IMR-90 (cell line): ENCODE measurements around the gene TTC39A. TPM values are rescaled to one million over a fixed set of nuclear protein-coding genes. Genes with fewer than 3 reads are reported as not detected.

Experiments
- ATAC-seq: fragments of 200-7000 bp; cut with Tn5 transposase; 2 replicates; pipeline ENCODE4 v1.9.1; 2020; ENCODE audit warnings: low read depth, mild to moderate bottlenecking, moderate library complexity
- BruUV-seq: library from RNA; stranded (reverse); fragments of 400-500 nt; replicated peaks from 2 replicates; lab custom pipeline; 2021; lab: Mats Ljungman, UMichigan
- CTCF ChIA-PET: fragments of 300-600 bp; formaldehyde crosslinking; extraction: SDS; loops from one replicate; lab custom pipeline; 2021; ENCODE audit warnings: antibody characterized with exemption; lab: Yijun Ruan, JAX
- POLR2A ChIA-PET: fragments of 300-600 bp; sonication (Branson Sonifier 250); formaldehyde crosslinking; loops from one replicate; lab custom pipeline; 2022; ENCODE audit warnings: antibody characterized with exemption; ENCODE audit not compliant: unreplicated experiment; lab: Charles Lee
- DNase-seq: peaks from one replicate; pipeline ENCODE4 v3.0.0; 2013
- H2AFZ ChIP-seq: replicated peaks from 2 replicates; pipeline ENCODE3; 2013; ENCODE audit warnings: low read length, mild to moderate bottlenecking; ENCODE audit not compliant: poor library complexity
- H2AK5ac ChIP-seq: 2 replicates; pipeline ENCODE4 v1.6.1; 2013; ENCODE audit warnings: low read depth, low read length, inconsistent platforms
- H2AK9ac ChIP-seq: replicated peaks from 2 replicates; pipeline ENCODE3; 2013; ENCODE audit warnings: mild to moderate bottlenecking, low read depth, low read length, moderate library complexity; ENCODE audit not compliant: poor library complexity
- H2BK120ac ChIP-seq: 2 replicates; pipeline ENCODE4 v1.6.1; 2013; ENCODE audit warnings: low read depth, low read length, inconsistent platforms
- H2BK15ac ChIP-seq: 3 replicates; pipeline ENCODE4 v1.6.1; 2013; ENCODE audit warnings: low read depth, low read length, inconsistent platforms
- H2BK20ac ChIP-seq: 2 replicates; pipeline ENCODE4 v1.6.1; 2013; ENCODE audit warnings: low read depth, mild to moderate bottlenecking, inconsistent platforms, low read length, moderate library complexity
- H2BK5ac ChIP-seq: 2 replicates; pipeline ENCODE4 v1.6.1; 2013; ENCODE audit warnings: mild to moderate bottlenecking, low read depth, low read length, inconsistent platforms; ENCODE audit not compliant: poor library complexity, severe bottlenecking
- H3K14ac ChIP-seq: replicated peaks from 2 replicates; pipeline ENCODE4 v1.6.1; 2013; ENCODE audit warnings: low read depth, low read length, inconsistent platforms
- H3K18ac ChIP-seq: 2 replicates; pipeline ENCODE4 v1.6.1; 2013; ENCODE audit warnings: low read depth, low read length, control low read depth
- H3K23ac ChIP-seq: 2 replicates; pipeline ENCODE4 v1.6.1; 2013; ENCODE audit warnings: low read depth, low read length, inconsistent platforms
- H3K27ac ChIP-seq: 2 replicates; pipeline ENCODE4 v1.5.1; 2013; ENCODE audit warnings: mild to moderate bottlenecking, control low read depth, low read length; ENCODE audit not compliant: insufficient read depth
- H3K27me3 ChIP-seq: 2 replicates; pipeline ENCODE4 v1.6.1; 2013; ENCODE audit warnings: low read length; ENCODE audit not compliant: control insufficient read depth, insufficient read depth
- H3K36me3 ChIP-seq: 2 replicates; pipeline ENCODE4 v1.6.1; 2013; ENCODE audit warnings: low read length, mixed read lengths; ENCODE audit not compliant: control insufficient read depth, insufficient read depth
- H3K4ac ChIP-seq: 2 replicates; pipeline ENCODE4 v1.6.1; 2013; ENCODE audit warnings: low read depth, low read length, inconsistent platforms
- H3K4me1 ChIP-seq: 2 replicates; pipeline ENCODE4 v1.6.1; 2013; ENCODE audit warnings: low read length, mixed read lengths; ENCODE audit not compliant: control insufficient read depth, insufficient read depth
- H3K4me2 ChIP-seq: 2 replicates; pipeline ENCODE4 v1.6.1; 2013; ENCODE audit warnings: low read depth, mild to moderate bottlenecking, control low read depth, low read length, moderate library complexity
- H3K4me3 ChIP-seq: 2 replicates; pipeline ENCODE4 v1.5.1; 2013; ENCODE audit warnings: low read depth, mild to moderate bottlenecking, control low read depth, low read length, moderate library complexity; ENCODE audit not compliant: insufficient read depth
- H3K56ac ChIP-seq: 2 replicates; pipeline ENCODE4 v1.6.1; 2013; ENCODE audit warnings: low read length, inconsistent platforms; ENCODE audit not compliant: insufficient read depth; ENCODE audit errors: extremely low read depth
- H3K79me1 ChIP-seq, 2 experiments: 2 replicates each; pipeline ENCODE4 v1.6.1; 2013; ENCODE audit warnings: low read length in 2 of 2, inconsistent platforms in 1 of 2, low read depth in 1 of 2
- H3K9ac ChIP-seq: 2 replicates; pipeline ENCODE4 v1.6.1; 2013; ENCODE audit warnings: low read depth, low read length, control low read depth
- H3K9me1 ChIP-seq: 2 replicates; pipeline ENCODE4 v1.6.1; 2013; ENCODE audit warnings: low read length, inconsistent platforms; ENCODE audit not compliant: insufficient read depth
- H3K9me3 ChIP-seq: 2 replicates; pipeline ENCODE4 v1.6.1; 2013; ENCODE audit warnings: low read length; ENCODE audit not compliant: control insufficient read depth, insufficient read depth
- H4K20me1 ChIP-seq: 2 replicates; pipeline ENCODE4 v1.6.1; 2013; ENCODE audit warnings: low read length, inconsistent platforms; ENCODE audit not compliant: insufficient read depth
- H4K5ac ChIP-seq: 2 replicates; pipeline ENCODE4 v1.6.1; 2013; ENCODE audit warnings: mild to moderate bottlenecking, low read depth, low read length, control low read depth
- H4K8ac ChIP-seq, 2 experiments: 2 replicates each; pipeline ENCODE4 v1.6.1; 2013; ENCODE audit warnings: low read depth in 2 of 2, low read length in 2 of 2, control low read depth in 1 of 2, inconsistent platforms in 1 of 2
- H4K91ac ChIP-seq: 2 replicates; pipeline ENCODE4 v1.6.1; 2013; ENCODE audit warnings: low read depth, low read length, inconsistent platforms; ENCODE audit not compliant: insufficient read depth
- FOS ChIP-seq: fragments of 150-350 bp; IDR thresholded peaks from 2 replicates; pipeline ENCODE4 v1.6.1; 2016; ENCODE audit warnings: low read depth, low read length
- MAZ ChIP-seq: IDR thresholded peaks from 2 replicates; pipeline ENCODE4 v1.6.1; 2012; ENCODE audit warnings: low read depth, mild to moderate bottlenecking, low read length, improper control_type of control experiment, moderate library complexity, borderline replicate concordance
- MXI1 ChIP-seq: IDR thresholded peaks from 2 replicates; pipeline ENCODE4 v1.6.1; 2012; ENCODE audit warnings: low read depth, mild to moderate bottlenecking, low read length, moderate library complexity, borderline replicate concordance
- NFE2L2 ChIP-seq: fragments of 150-350 bp; IDR thresholded peaks from 2 replicates; pipeline ENCODE4 v1.6.1; 2016; ENCODE audit warnings: low read depth, mild to moderate bottlenecking, low read length
- POLR2A ChIP-seq: IDR thresholded peaks from 2 replicates; pipeline ENCODE4 v1.6.1; 2012; ENCODE audit warnings: mild to moderate bottlenecking, low read depth, low read length
- RAD21 ChIP-seq: IDR thresholded peaks from 2 replicates; pipeline ENCODE4 v1.6.1; 2012; ENCODE audit warnings: low read length, improper control_type of control experiment
- RCOR1 ChIP-seq: IDR thresholded peaks from 2 replicates; pipeline ENCODE4 v1.6.1; 2012; ENCODE audit warnings: mild to moderate bottlenecking, low read length, improper control_type of control experiment; ENCODE audit not compliant: insufficient replicate concordance
- RFX5 ChIP-seq: IDR thresholded peaks from 2 replicates; pipeline ENCODE4 v1.8.0; 2012; ENCODE audit warnings: low read depth, mild to moderate bottlenecking, low read length, moderate library complexity
- SMC3 ChIP-seq: fragments of 150-350 bp; IDR thresholded peaks from 2 replicates; pipeline ENCODE4 v1.6.1; 2016; ENCODE audit warnings: low read depth, mild to moderate bottlenecking, antibody characterized with exemption, low read length, moderate library complexity
- WGBS, 2 experiments: methylation state at CpG; one replicate each; pipeline versions ENCODE4 v1.1.5 to v1.1.7; 2013; ENCODE audit warnings: missing lambda C conversion rate in 2 of 2; ENCODE audit not compliant: insufficient read length in 1 of 2; ENCODE audit errors: extremely low coverage in 2 of 2; 5-methylcytosine and 5-hydroxymethylcytosine counted together
- dilution Hi-C: fragments of 300-500 bp; cut with HindIII; formaldehyde crosslinking; loops from one replicate; pipeline ENCODE4 v1.14.3; 2018; ENCODE audit warnings: low sequenced_read_pairs; ENCODE audit not compliant: unreplicated experiment
- in situ Hi-C: fragments of 300-500 bp; cut with MboI; formaldehyde crosslinking; loops from 3 replicates; pipeline ENCODE4 v1.14.3; 2019; ENCODE audit warnings: low sequenced_read_pairs, inconsistent platforms, mixed read lengths
- intact Hi-C: fragments of 100-400 bp; cut with micrococcal nuclease; formaldehyde crosslinking; loops from 2 replicates; pipeline ENCODE4 v1.10.0; 2022
- polyA plus RNA-seq, 3 experiments: library from polyadenylated mRNA; depleted of rRNA; stranded (reverse); fragments of >200 nt; gene quantifications; 2 replicates each; pipeline ENCODE4 v1.2.3, GENCODE V29; 2012; ENCODE audit warnings: low replicate concordance in 1 of 3
- total RNA-seq: library from RNA; depleted of rRNA; stranded (reverse); fragments of >200 nt; gene quantifications from 2 replicates; pipeline ENCODE4 v1.2.3, GENCODE V29; 2012
- TF ChIP-seq, protein P1 (sequence below): fragments of 150-350 bp; IDR thresholded peaks from 2 replicates; pipeline ENCODE4 v1.6.1; 2017; ENCODE audit warnings: mild to moderate bottlenecking, antibody characterized with exemption, low read length, low read depth
- TF ChIP-seq, protein P2 (sequence below): fragments of 150-350 bp; IDR thresholded peaks from 2 replicates; pipeline ENCODE4 v1.6.1; 2016; ENCODE audit warnings: low read depth, mild to moderate bottlenecking, low read length, moderate library complexity, borderline replicate concordance

The TTC39A gene
- total and polyA plus RNA-seq, 2 of the 4 experiments (the other 2 are of a cell fraction), result 0.62 to 0.72 TPM

DNA sequence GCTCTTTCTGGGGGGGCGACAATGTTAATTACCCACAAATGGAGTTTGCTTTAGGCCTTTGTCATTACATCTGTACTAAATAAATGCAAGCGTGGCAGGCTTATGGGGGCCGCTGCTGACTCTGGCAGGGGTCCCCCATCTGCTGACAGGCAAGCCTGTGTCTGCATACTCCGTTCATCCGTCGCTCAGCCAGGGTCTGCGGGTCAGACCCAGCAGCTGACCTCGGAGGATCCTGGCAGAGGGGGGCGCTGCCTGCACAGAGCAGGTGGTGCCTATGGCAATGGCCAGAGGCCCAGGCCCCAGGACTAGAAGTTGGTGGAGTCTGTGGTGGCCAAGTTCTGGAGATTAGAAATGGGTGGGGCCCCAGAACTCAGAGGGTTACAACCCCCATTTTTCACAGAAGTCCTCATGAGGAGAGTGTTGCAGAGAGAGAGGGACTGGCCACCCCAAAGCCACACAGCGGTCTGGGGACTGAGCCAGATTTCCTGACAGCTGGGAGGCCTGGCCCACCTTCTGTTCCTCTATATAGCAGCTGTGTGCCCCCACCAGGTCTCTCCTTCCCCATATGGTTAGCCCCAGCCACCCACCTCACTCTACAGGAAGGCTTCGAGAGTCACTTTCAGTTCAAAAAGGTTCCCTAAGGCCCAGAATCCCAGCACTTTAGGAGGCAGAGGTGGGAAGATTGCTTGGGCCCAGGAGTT is 31.0 kb downstream of the TTC39A start (continued):
- no peak for TF ChIP-seq RFX5

DNA sequence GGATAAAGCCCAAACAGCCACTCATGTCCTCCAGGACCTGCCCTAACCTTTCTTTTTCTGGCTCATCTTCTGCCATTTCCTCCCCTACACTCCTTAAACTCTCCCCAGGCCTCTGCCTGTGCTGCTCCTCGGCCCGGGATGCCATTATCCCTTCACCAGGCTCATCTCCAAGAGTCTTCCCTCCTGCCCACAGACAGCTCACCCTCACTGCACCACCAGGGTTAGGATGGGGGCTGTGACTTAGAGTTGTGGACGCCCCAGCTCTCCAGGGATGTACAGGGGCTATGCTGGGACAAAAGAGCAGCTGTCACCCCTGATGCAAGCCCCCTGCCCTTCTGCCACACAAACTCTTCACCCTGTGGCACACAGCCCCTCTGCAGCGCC is 32.0 kb downstream of the TTC39A start:
- POLR2A ChIA-PET, result interaction anchor here (0.6 kb wide), 1 partner anchor 22 kb away, joined by 3 read pairs; no protein-coding TSS in a partner anchor
- no peak overlapping the region for H2BK5ac ChIP-seq
- H3K9me1 ChIP-seq, result peaks cover 9% of the 10 kb centered on the region; the same call in 1 of the 2 replicates
- H2AK9ac ChIP-seq, result peak overlapping the region; percentile 28
- no peak overlapping the region for H2BK20ac ChIP-seq
- H2BK120ac ChIP-seq, result no peak overlapping the region
- intact Hi-C loops (loop anchor here (5.0 to 10.0 kb wide), 2 partner anchors 324 to 371 kb away; partner anchors contain the start of gene CDKN2C), dilution Hi-C loops (no loop called here), in situ Hi-C loops (loop anchor here (10.0 kb wide), 1 partner anchor 374 kb away; no protein-coding TSS in a partner anchor)
- no peaks in the 10 kb centered on the region for H3K4me1 ChIP-seq
- no peak overlapping the region for H4K5ac ChIP-seq
- 67% methylated on average over 1 of the region's 4 CpGs; no CpG with 5 or more reads in 1 of the 2 experiments for WGBS, 2 experiments
- no peak overlapping the region for H2BK15ac ChIP-seq
- DNase-seq (no peak), ATAC-seq (no peak)
- TF ChIP-seq RFX5, result no peak
- TF ChIP-seq POLR2A, result no peak
- TF ChIP-seq RCOR1, result no peak
- TF ChIP-seq RAD21, result no peak
- TF ChIP-seq, protein P1, sequence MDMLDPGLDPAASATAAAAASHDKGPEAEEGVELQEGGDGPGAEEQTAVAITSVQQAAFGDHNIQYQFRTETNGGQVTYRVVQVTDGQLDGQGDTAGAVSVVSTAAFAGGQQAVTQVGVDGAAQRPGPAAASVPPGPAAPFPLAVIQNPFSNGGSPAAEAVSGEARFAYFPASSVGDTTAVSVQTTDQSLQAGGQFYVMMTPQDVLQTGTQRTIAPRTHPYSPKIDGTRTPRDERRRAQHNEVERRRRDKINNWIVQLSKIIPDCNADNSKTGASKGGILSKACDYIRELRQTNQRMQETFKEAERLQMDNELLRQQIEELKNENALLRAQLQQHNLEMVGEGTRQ, result no peak
- TF ChIP-seq NFE2L2, result no peak
- TF ChIP-seq MAZ, result no peak
- TF ChIP-seq, protein P2, sequence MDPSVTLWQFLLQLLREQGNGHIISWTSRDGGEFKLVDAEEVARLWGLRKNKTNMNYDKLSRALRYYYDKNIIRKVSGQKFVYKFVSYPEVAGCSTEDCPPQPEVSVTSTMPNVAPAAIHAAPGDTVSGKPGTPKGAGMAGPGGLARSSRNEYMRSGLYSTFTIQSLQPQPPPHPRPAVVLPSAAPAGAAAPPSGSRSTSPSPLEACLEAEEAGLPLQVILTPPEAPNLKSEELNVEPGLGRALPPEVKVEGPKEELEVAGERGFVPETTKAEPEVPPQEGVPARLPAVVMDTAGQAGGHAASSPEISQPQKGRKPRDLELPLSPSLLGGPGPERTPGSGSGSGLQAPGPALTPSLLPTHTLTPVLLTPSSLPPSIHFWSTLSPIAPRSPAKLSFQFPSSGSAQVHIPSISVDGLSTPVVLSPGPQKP, result no peak
- no peak for TF ChIP-seq MXI1
- no peak for TF ChIP-seq SMC3
- no peak for TF ChIP-seq FOS
- H3K9ac ChIP-seq, result no peak overlapping the region
- H3K14ac ChIP-seq, result no peak overlapping the region
- no peak overlapping the region for H2AK5ac ChIP-seq
- BruUV-seq, result no TSS peak
- no peaks in the 10 kb centered on the region for H4K20me1 ChIP-seq
- H2AFZ ChIP-seq, result no peak overlapping the region
- H3K27ac ChIP-seq, result no peak overlapping the region
- H3K23ac ChIP-seq, result no peak overlapping the region
- H4K91ac ChIP-seq, result no peak overlapping the region
- no peaks in the 10 kb centered on the region for H3K36me3 ChIP-seq
- no peak overlapping the region for H4K8ac ChIP-seq
- no peaks in the 10 kb centered on the region for H3K79me1 ChIP-seq
- CTCF ChIA-PET, result interaction anchor here (1.8 kb wide), 1 partner anchor 107 kb away, joined by 5 read pairs; no protein-coding TSS in a partner anchor
- no peak overlapping the region for H3K4ac ChIP-seq
- H3K4me3 ChIP-seq, result no peak overlapping the region
- no peak overlapping the region for H3K18ac ChIP-seq
- H3K27me3 ChIP-seq, result no peaks in the 10 kb centered on the region
- no peak overlapping the region for H3K56ac ChIP-seq
- no peak overlapping the region for H3K4me2 ChIP-seq
- H3K9me3 ChIP-seq, result no peaks in the 10 kb centered on the region
